Right lobe of liver (tissue), 6 donors: ENCODE data around the gene ARHGEF10L. TPM values are rescaled to one million over a fixed set of nuclear protein-coding genes. Genes with fewer than 3 reads are reported as not detected.
A peak's percentile ranks its signal among the peaks of the same experiment; 100 is the strongest.

Source experiments
- ATAC-seq, 4 donors: fragments of 200-7000 bp; cut with Tn5 transposase; one replicate each; pipeline ENCODE4 v1.9.1; 2020; ENCODE audit warnings: mild to moderate bottlenecking in 4 of 4, moderate library complexity in 4 of 4
- DNase-seq, 3 donors: peaks; one replicate each; pipeline ENCODE4 v3.0.0-alpha.2; 2020
- H3K27ac ChIP-seq, 3 donors: fragments of 200-600 bp; one replicate each; pipeline ENCODE4 v1.8.0; 2022
- H3K27me3 ChIP-seq, 2 donors: fragments of 200-600 bp; one replicate each; pipeline ENCODE4 v1.8.0; 2022
- H3K36me3 ChIP-seq, 4 donors: fragments of 200-600 bp; sonication (generic) in 1 of 4; one replicate each; pipeline versions ENCODE4 v1.5.1 to v1.8.0; 2017 to 2022; ENCODE audit warnings: control low read depth in 1 of 4
- H3K4me1 ChIP-seq, 4 donors: fragments of 200-600 bp; sonication (generic) in 1 of 4; one replicate each; pipeline versions ENCODE4 v1.5.1 to v1.8.0; 2017 to 2022; ENCODE audit warnings: control low read depth in 1 of 4
- H3K4me3 ChIP-seq, 3 donors: fragments of 200-600 bp; one replicate each; pipeline ENCODE4 v1.8.0; 2022
- H3K9me3 ChIP-seq, 4 donors: fragments of 200-600 bp; sonication (generic) in 1 of 4; one replicate each; pipeline versions ENCODE4 v1.5.1 to v1.8.0; 2017 to 2022; ENCODE audit warnings: control low read depth in 1 of 4
- CTCF ChIP-seq, 4 donors: fragments of 200-600 bp in 3 of 4; fragments of 450-650 bp in 1 of 4; IDR thresholded peaks; one replicate each; pipeline versions ENCODE4 v1.5.1 to v1.8.0; 2016 to 2022; ENCODE audit warnings: antibody characterized with exemption in 4 of 4, mild to moderate bottlenecking in 2 of 4
- POLR2A ChIP-seq: fragments of 450-650 bp; IDR thresholded peaks from one replicate; pipeline ENCODE4 v1.6.1; 2017; ENCODE audit warnings: antibody characterized with exemption, mild to moderate bottlenecking
- WGBS: methylation state at CpG from one replicate; pipeline ENCODE4 v1.1.6; 2018; ENCODE audit warnings: low coverage, low lambda C conversion rate; ENCODE audit not compliant: insufficient coverage; ENCODE audit errors: missing lambda C conversion rate; 5-methylcytosine and 5-hydroxymethylcytosine counted together
- intact Hi-C, 2 donors: fragments of 100-400 bp; cut with DNase I; formaldehyde crosslinking; loops; one replicate each; pipeline versions ENCODE4 v1.11.2 to v1.14.1; 2022
- total RNA-seq, 6 experiments: library from RNA; depleted of rRNA in 2 of 6; stranded (reverse); fragments of >200 nt in 2 of 6; fragmentation: NEBNext Ultra II Directional in 3 of 6; extraction: Animal tissue kit (Norgen Biotek cat#: 25700) in 3 of 6; gene quantifications; one replicate each; pipeline versions ENCODE4 v1.1.0 to v1.2.4, GENCODE V29; 2016 to 2023
- donor health status: DM: no; HTN: yes; CAD: no.
- donor health status: DM: no; HTN: no; CAD: no.
- donor health status: DM: no; HTN: no; CAD: no.
- donor health status: DM: no; HTN: yes; CAD: no.
- donor health status: DM: no; HTN: yes; CAD: no.

The ARHGEF10L gene
- total RNA-seq, 6 experiments from 2014 or later: 59.7 to 124 (median 87.4) TPM

GRCh38 chr1:17521946-17522612 is 17.4 kb upstream of the ARHGEF10L start:
- WGBS: 73% methylated on average over 7 of the region's 19 CpGs
- H3K4me3 ChIP-seq: no peak overlapping the region
- H3K36me3 ChIP-seq: no peaks in the 10 kb centered on the region
- TF ChIP-seq CTCF (IDR thresholded peaks at IDR 0.05) (no peak), POLR2A (no peak)
- H3K9me3 ChIP-seq: no peaks in the 10 kb centered on the region
- H3K4me1 ChIP-seq: peaks cover 0 to 10% (median 4%) of the 10 kb centered on the region in 4 donors
- no peak overlapping the region for H3K27ac ChIP-seq
- H3K27me3 ChIP-seq: no peaks in the 10 kb centered on the region
- DNase-seq (no peak), ATAC-seq (no peak)
- intact Hi-C loops: no loop called here

GRCh38 chr1:17523321-17524041 is 16.0 kb upstream of the ARHGEF10L start:
- H3K9me3 ChIP-seq: no peaks in the 10 kb centered on the region
- H3K27ac ChIP-seq: no peak overlapping the region
- intact Hi-C loops: no loop called here
- no peaks in the 10 kb centered on the region for H3K36me3 ChIP-seq
- 51% methylated on average over 2 of the region's 7 CpGs for WGBS
- peaks cover 0 to 11% (median 6%) of the 10 kb centered on the region in 4 donors for H3K4me1 ChIP-seq
- ATAC-seq (peak in 2 of 4 donors; percentile 12 to 34), DNase-seq (no peak)
- H3K27me3 ChIP-seq: no peaks in the 10 kb centered on the region
- TF ChIP-seq CTCF (IDR thresholded peaks at IDR 0.05) (no peak), POLR2A (no peak)
- H3K4me3 ChIP-seq: no peak overlapping the region

GRCh38 chr1:17524645-17525044 is 14.9 kb upstream of the ARHGEF10L start:
- Histone ChIP-seq H3K4me1 (peaks cover 0 to 11% (median 6%) of the 10 kb centered on the region in 4 donors), H3K9me3 (no peaks in the 10 kb centered on the region), H3K36me3 (no peaks in the 10 kb centered on the region), H3K4me3 (no peak overlapping the region), H3K27me3 (no peaks in the 10 kb centered on the region), H3K27ac (no peak overlapping the region)
- intact Hi-C loops: no loop called here
- TF ChIP-seq CTCF (IDR thresholded peaks at IDR 0.05): no peak
- ATAC-seq: no peak
- DNase-seq: no peak
- no CpG with 5 or more reads among the region's 2 CpGs for WGBS

GRCh38 chr1:17525996-17526686 is 13.4 kb upstream of the ARHGEF10L start:
- no peaks in the 10 kb centered on the region for H3K36me3 ChIP-seq
- H3K27ac ChIP-seq: no peak overlapping the region
- no peak for ATAC-seq
- DNase-seq: no peak
- intact Hi-C loops: no loop called here
- TF ChIP-seq CTCF (IDR thresholded peaks at IDR 0.05) (no peak), POLR2A (no peak)
- H3K4me1 ChIP-seq: peaks cover 0 to 11% (median 6%) of the 10 kb centered on the region in 4 donors
- 82% methylated on average over 3 of the region's 4 CpGs for WGBS
- no peak overlapping the region for H3K4me3 ChIP-seq
- H3K27me3 ChIP-seq: no peaks in the 10 kb centered on the region
- H3K9me3 ChIP-seq: no peaks in the 10 kb centered on the region
